Liver (tissue), 9 donors: ENCODE data around the gene NBEA. TPM values are rescaled to one million over a fixed set of nuclear protein-coding genes. Genes with fewer than 3 reads are reported as not detected.

ENCODE experiments used
- DNase-seq: peaks from one replicate; pipeline ENCODE4 v3.0.0-alpha.2; 2017; ENCODE audit warnings: low spot score
- H3K27ac ChIP-seq, 2 donors: one replicate each; pipeline ENCODE4 v1.7.0; 2013; ENCODE audit warnings: inconsistent platforms in 2 of 2, low read length in 2 of 2, control low read depth in 1 of 2, low read depth in 1 of 2, mild to moderate bottlenecking in 1 of 2
- H3K27me3 ChIP-seq, 4 donors: one replicate each; pipeline versions ENCODE4 v1.6.1 to v1.7.0; 2013; ENCODE audit warnings: low read length in 3 of 4, inconsistent platforms in 1 of 4, mild to moderate bottlenecking in 1 of 4, moderate library complexity in 1 of 4; ENCODE audit not compliant: control insufficient read depth in 4 of 4, insufficient read depth in 4 of 4
- H3K36me3 ChIP-seq, 4 donors: one replicate each; pipeline versions ENCODE4 v1.6.1 to v1.7.0; 2013; ENCODE audit warnings: low read length in 3 of 4, mild to moderate bottlenecking in 3 of 4, low read depth in 1 of 4, moderate library complexity in 1 of 4; ENCODE audit not compliant: control insufficient read depth in 4 of 4, insufficient read depth in 3 of 4
- H3K4me1 ChIP-seq, 4 donors: one replicate each; pipeline versions ENCODE4 v1.6.1 to v1.7.0; 2013; ENCODE audit warnings: low read length in 3 of 4, mild to moderate bottlenecking in 3 of 4, moderate library complexity in 1 of 4; ENCODE audit not compliant: control insufficient read depth in 4 of 4, insufficient read depth in 4 of 4
- H3K4me3 ChIP-seq, 3 donors: one replicate each; pipeline versions ENCODE4 v1.6.1 to v1.7.0; 2013; ENCODE audit warnings: low read length in 3 of 3, control low read depth in 1 of 3, low read depth in 1 of 3, mild to moderate bottlenecking in 1 of 3
- H3K9ac ChIP-seq, 2 donors: one replicate each; pipeline ENCODE4 v1.7.0; 2013; ENCODE audit warnings: low read length in 2 of 2, mild to moderate bottlenecking in 2 of 2, moderate library complexity in 2 of 2, control low read depth in 1 of 2, low read depth in 1 of 2
- H3K9me3 ChIP-seq, 4 donors: one replicate each; pipeline versions ENCODE4 v1.6.1 to v1.7.0; 2013; ENCODE audit warnings: low read length in 3 of 4; ENCODE audit not compliant: control insufficient read depth in 4 of 4
- FOXA1 ChIP-seq: IDR thresholded peaks from 2 replicates; pipeline ENCODE4 v1.6.1; 2016; ENCODE audit warnings: antibody characterized with exemption
- GABPA ChIP-seq, 2 donors: IDR thresholded peaks in 1 of 2; conservative IDR thresholded peaks in 1 of 2; 2 replicates each; pipeline ENCODE4 v1.6.1; 2016; ENCODE audit warnings: antibody characterized with exemption in 2 of 2, mild to moderate bottlenecking in 1 of 2, moderate library complexity in 1 of 2
- HNF4G ChIP-seq: IDR thresholded peaks from 2 replicates; pipeline ENCODE4 v1.6.1; 2016; ENCODE audit warnings: antibody characterized with exemption
- WGBS: extraction: QIAGEN DNeasy Blood & Tissue Kit; methylation state at CpG from one replicate; pipeline ENCODE4 v1.1.7; 2013; 5-methylcytosine and 5-hydroxymethylcytosine counted together
- polyA plus RNA-seq, 2 donors: library from polyadenylated mRNA; stranded (reverse) in 1 of 2; unstranded in 1 of 2; fragments of 200-250 nt in 1 of 2; fragments of >200 nt in 1 of 2; fragmentation: Nextera tagmentation in 1 of 2; extraction: Ambion mirVana in 1 of 2; gene quantifications; one replicate each; pipeline versions ENCODE4 v1.2.1 to v1.2.3, GENCODE V29; 2013 to 2015
- total RNA-seq, 2 donors: library from RNA; depleted of rRNA; stranded (reverse); fragments of >200 nt; gene quantifications; one replicate each; pipeline ENCODE4 v1.2.3, GENCODE V29; 2014
- TF ChIP-seq, protein P1 (sequence below): IDR thresholded peaks from 2 replicates; pipeline ENCODE4 v1.6.1; 2016; ENCODE audit warnings: antibody characterized with exemption, mild to moderate bottlenecking
- TF ChIP-seq, protein P2 (sequence below): IDR thresholded peaks from 2 replicates; pipeline ENCODE4 v1.6.1; 2016; ENCODE audit warnings: antibody characterized with exemption
- donor health status: healthy.
- donor health status: healthy.
- donor health status: healthy.
- donor health status: healthy.
- donor health status: healthy.

NBEA gene
- total and polyA plus RNA-seq, 4 donors, result 0.24 to 3.5 (median 1.4) TPM

DNA sequence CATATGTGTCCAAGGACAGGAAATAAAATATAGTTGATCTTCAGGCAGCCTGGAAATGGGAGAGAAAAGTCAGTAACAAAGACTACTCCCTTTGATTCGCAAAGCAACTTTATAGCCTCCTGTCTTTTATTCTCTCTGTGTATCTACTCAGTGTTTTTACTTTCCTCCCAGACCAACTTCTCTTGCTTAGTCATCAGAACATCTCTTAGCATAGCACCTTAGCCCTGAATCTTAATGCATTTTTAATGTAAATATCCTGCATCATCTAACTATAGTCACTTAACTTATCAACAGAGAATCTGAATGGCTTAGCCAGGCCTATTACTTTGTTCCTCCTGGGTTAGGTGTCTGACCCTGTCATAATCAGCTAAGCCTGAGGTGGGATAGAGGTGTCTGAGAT, 296.2 kb downstream of the NBEA start (continued):
- no peak for TF ChIP-seq GABPA (IDR thresholded peaks at IDR 0.05 in 1 of 2, conservative IDR thresholded peaks at IDR 0.05 in 1 of 2)

GRCh38 chr13:35252536-35253205, 310.6 kb downstream of the NBEA start:
- Histone ChIP-seq H3K36me3 (no peaks in the 10 kb centered on the region), H3K4me1 (no peaks in the 10 kb centered on the region), H3K9me3 (no peaks in the 10 kb centered on the region), H3K27ac (no peak overlapping the region), H3K4me3 (no peak overlapping the region), H3K9ac (no peak overlapping the region), H3K27me3 (no peaks in the 10 kb centered on the region)
- WGBS, result 76% methylated on average over 4 of the region's 4 CpGs
- TF ChIP-seq, protein P1, sequence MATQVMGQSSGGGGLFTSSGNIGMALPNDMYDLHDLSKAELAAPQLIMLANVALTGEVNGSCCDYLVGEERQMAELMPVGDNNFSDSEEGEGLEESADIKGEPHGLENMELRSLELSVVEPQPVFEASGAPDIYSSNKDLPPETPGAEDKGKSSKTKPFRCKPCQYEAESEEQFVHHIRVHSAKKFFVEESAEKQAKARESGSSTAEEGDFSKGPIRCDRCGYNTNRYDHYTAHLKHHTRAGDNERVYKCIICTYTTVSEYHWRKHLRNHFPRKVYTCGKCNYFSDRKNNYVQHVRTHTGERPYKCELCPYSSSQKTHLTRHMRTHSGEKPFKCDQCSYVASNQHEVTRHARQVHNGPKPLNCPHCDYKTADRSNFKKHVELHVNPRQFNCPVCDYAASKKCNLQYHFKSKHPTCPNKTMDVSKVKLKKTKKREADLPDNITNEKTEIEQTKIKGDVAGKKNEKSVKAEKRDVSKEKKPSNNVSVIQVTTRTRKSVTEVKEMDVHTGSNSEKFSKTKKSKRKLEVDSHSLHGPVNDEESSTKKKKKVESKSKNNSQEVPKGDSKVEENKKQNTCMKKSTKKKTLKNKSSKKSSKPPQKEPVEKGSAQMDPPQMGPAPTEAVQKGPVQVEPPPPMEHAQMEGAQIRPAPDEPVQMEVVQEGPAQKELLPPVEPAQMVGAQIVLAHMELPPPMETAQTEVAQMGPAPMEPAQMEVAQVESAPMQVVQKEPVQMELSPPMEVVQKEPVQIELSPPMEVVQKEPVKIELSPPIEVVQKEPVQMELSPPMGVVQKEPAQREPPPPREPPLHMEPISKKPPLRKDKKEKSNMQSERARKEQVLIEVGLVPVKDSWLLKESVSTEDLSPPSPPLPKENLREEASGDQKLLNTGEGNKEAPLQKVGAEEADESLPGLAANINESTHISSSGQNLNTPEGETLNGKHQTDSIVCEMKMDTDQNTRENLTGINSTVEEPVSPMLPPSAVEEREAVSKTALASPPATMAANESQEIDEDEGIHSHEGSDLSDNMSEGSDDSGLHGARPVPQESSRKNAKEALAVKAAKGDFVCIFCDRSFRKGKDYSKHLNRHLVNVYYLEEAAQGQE, result no peak
- TF ChIP-seq HNF4G, result no peak
- TF ChIP-seq, protein P2, sequence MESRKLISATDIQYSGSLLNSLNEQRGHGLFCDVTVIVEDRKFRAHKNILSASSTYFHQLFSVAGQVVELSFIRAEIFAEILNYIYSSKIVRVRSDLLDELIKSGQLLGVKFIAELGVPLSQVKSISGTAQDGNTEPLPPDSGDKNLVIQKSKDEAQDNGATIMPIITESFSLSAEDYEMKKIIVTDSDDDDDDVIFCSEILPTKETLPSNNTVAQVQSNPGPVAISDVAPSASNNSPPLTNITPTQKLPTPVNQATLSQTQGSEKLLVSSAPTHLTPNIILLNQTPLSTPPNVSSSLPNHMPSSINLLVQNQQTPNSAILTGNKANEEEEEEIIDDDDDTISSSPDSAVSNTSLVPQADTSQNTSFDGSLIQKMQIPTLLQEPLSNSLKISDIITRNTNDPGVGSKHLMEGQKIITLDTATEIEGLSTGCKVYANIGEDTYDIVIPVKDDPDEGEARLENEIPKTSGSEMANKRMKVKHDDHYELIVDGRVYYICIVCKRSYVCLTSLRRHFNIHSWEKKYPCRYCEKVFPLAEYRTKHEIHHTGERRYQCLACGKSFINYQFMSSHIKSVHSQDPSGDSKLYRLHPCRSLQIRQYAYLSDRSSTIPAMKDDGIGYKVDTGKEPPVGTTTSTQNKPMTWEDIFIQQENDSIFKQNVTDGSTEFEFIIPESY, result no peak
- no peak for DNase-seq

DNA sequence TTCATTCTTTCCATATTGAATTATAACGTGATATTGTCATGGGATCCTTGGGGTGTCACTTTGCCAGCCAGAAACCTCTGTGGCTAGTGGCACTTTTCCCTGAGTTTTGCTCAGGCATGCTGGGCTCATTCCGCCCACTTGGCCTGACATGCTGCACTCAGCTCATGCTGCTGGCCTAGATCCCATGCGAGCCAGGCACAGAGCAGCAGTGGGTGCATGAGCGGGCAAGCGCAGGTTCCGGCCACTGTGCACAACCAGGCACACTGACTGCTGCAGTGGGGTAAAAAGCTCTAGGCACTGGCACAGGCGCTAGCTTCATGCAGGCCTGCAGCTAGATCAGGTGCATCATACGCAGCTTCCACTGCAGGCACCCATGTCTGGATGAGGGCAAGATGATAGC, 313.2 kb downstream of the NBEA start:
- Histone ChIP-seq H3K27ac (no peak overlapping the region), H3K27me3 (no peaks in the 10 kb centered on the region), H3K36me3 (no peaks in the 10 kb centered on the region), H3K9me3 (no peaks in the 10 kb centered on the region), H3K4me3 (no peak overlapping the region), H3K9ac (no peak overlapping the region), H3K4me1 (no peaks in the 10 kb centered on the region)
- 94% methylated on average over 8 of the region's 8 CpGs for WGBS
- no peak for DNase-seq
- TF ChIP-seq FOXA1, result no peak
- TF ChIP-seq, protein P1, result no peak
